HG03442 (cell line): ENCODE results near the gene FCER2.

ENCODE experiments used
- ATAC-seq: cut with Tn5 transposase; IDR thresholded peaks from one replicate; pipeline ENCODE4 v1.9.1; 2021; ENCODE audit warnings: mild to moderate bottlenecking, moderate library complexity; ENCODE audit not compliant: unreplicated experiment

The FCER2 gene

DNA sequence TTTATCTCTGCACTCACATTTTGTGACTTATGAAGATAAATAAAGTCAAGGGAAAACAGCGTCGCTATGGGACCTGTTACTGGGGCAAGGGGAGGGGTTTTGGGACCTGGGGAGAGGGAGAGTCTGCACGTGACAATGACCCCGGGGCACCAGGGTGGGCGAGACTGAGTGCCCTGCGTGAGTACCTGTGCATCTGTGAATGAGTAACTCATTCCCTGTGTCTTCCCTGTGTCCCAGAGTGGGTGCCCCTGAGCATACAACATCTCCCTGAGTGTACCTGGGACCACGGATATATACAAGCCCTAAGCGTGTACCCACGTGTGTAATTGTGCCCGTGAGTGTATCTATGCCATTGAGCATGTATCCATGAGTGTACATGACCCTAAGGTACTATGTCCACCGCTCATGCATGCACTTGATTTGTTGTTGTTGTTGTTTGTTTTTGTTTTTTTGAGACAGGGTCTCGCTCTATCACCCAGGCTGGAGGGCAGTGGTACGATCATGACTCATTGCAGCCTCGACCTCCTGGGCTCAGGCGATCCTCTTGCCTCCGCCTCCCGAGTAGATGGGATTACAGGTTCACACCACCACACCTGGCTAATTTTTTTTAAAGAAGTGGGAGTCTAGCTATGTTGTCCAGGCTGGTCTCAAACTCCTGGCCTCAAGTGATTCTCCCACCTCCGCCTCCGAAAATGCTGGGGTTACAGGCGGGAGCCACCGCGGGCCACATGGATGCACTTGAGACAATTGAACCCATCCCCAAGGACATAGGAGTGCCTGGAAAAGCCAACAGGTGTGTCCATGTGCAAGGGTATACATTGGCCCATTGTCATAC is 21.9 kb downstream of the FCER2 start:
- ATAC-seq = no peak

DNA sequence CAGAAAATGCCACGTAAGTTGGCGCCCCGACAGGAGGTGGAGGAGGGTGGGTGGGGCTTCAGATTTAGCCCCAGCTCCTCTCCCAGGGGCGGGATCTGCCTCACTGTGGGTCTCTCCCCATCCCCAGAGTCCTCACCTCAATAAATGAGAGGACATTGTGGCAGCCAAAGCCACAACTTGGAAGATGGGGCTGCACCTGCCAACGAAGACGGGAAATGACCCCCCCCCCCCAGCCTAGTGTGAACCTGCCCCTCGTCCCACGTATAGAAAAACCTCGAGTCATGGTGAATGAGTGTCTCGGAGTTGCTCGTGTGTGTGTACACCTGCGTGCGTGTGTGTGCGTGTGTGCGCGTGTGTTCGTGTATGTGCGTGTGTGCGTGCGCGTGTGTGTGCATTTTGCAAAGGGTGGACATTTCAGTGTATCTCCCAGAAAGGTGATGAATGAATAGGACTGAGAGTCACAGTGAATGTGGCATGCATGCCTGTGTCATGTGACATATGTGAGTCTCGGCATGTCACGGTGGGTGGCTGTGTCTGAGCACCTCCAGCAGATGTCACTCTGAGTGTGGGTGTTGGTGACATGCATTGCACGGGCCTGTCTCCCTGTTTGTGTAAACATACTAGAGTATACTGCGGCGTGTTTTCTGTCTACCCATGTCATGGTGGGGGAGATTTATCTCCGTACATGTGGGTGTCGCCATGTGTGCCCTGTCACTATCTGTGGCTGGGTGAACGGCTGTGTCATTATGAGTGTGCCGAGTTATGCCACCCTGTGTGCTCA is 22.8 kb downstream of the FCER2 start:
- ATAC-seq = no peak

- ATAC-seq = no peak
Measured at GRCh38 chr19:7677669-7678311, 24.1 kb downstream of the FCER2 start.

- ATAC-seq = no peak
Measured at GRCh38 chr19:7676854-7677253, 25.1 kb downstream of the FCER2 start, which contains the start of gene MCEMP1. Gene MCEMP1 (plus strand): TSS chr19:7677090. CDS start chr19:7677121, 31 bp downstream.

DNA sequence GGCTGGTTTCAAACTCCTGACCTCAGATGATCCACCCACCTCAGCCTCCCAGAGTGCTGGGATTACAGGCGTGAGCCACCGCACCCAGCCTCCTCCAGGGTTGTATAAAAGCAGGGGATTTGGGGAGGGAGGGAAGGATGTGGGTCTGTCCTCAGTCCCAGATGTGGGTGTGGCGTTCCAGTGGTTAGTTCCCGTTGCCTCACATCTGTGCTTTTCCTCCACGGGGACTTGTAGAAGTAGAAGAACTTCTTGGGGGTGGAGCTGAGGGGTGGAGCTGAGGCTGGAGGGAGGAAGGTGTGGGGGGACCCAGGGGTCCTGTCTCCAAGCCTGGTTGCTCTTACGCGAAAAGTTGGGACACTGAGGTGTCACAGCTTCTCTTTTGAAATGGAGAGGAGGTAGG is 25.6 kb downstream of the FCER2 start:
- no peak for ATAC-seq

GRCh38 chr19:7674010-7675005 is 27.6 kb downstream of the FCER2 start:
- ATAC-seq = no peak

GRCh38 chr19:7672522-7672921 is 29.4 kb downstream of the FCER2 start:
- no peak for ATAC-seq

GRCh38 chr19:7670790-7671189 is 31.1 kb downstream of the FCER2 start:
- ATAC-seq = no peak

DNA sequence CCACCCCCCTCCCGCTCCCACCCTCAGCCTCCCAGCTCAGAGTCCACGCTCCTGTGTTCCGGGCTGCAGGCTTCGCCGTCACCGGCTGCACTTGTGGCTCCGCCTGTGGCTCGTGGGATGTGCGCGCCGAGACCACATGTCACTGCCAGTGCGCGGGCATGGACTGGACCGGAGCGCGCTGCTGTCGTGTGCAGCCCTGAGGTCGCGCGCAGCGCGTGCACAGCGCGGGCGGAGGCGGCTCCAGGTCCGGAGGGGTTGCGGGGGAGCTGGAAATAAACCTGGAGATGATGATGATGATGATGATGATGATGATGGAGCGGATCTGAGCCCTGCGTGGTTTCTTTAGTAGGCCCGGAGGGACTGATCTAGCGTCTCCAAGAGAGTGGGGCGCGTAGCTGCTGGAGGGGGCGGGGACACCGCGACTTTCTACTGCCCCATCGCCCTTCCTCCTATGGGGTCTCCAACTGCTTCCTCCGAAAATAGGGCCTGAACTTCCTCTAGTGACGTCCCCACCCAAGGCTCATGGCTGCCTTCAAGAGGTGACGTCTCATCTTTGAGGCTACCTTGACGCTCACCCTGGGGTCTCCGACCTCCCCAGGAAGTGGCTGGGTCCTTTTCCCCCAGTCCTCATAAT is 31.7 kb downstream of the FCER2 start:
- no peak for ATAC-seq

GRCh38 chr19:7669641-7670040 is 32.3 kb downstream of the FCER2 start:
- ATAC-seq = no peak

GRCh38 chr19:7668842-7669241 is 33.1 kb downstream of the FCER2 start, which contains the start of gene RETN:
Gene RETN (plus strand): TSS chr19:7669049. CDS start chr19:7669327, 278 bp downstream.
- no peak for ATAC-seq

DNA sequence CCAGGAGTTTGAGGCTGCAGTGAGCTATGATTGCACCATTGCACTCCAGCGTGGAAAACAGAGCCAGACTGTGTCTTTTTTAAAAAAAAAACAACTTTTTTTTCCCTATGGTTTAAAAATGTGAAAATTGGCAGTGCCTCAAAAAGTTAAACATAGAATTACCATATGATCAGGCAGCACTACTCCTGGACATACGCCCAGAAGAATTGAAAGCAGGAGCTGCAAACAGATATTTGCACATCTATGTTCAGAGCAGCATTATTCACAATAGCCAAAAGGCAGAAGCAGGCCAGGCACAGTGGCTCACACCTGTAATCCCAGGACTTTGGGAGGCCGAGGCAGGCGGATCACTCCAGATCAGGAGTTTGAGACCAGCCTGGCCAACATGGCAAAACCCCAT is 36.9 kb downstream of the FCER2 start:
- ATAC-seq = no peak

GRCh38 chr19:7663706-7664105 is 38.2 kb downstream of the FCER2 start:
- no peak for ATAC-seq

DNA sequence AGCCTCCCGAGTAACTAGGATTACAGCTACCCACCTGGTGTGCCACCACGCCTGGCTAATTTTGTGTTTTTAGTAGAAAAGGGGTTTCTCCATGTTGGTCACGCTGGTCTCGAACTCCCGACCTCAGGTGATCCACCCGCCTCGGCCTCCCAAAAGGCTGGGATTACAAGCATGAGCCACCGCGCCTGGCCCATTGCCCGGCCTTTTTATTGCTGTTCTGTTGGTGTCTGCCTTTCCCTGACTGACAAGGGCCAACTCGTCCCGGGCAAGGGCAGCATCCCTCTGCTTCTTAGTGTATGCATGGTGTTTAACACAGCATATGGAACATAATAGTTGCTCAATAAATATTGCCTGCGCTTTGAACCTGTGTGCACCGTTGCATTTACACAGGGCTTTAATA is 39.3 kb downstream of the FCER2 start:
- ATAC-seq = no peak

- no peak for ATAC-seq
Measured at GRCh38 chr19:7661744-7662538, 40.0 kb downstream of the FCER2 start.

DNA sequence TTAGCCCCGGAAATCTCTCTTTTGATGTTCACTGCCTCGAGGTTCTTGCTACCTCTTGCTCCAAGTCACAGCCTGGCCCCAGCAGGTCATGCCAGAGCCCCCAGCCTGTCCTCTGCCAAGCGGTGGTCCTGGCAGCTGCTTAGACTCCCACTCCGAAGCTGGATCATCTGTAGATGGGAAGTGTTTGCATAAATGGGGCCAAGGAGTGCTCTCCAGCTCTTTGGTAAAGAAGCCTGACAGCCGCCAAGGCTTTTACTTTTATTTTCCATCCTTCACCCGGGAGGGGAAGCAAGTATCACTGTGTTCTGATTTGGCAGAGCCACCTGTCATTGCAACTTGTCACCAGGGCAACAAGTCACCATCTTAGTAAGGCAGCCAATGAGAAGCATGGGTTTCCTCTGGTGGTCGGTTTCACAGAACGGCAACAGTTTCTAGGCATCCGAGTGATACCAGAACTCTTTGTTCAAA is 43.7 kb downstream of the FCER2 start:
- ATAC-seq = peak; percentile 53

- ATAC-seq = no peak
Measured at GRCh38 chr19:7657131-7657751, 44.7 kb downstream of the FCER2 start.

DNA sequence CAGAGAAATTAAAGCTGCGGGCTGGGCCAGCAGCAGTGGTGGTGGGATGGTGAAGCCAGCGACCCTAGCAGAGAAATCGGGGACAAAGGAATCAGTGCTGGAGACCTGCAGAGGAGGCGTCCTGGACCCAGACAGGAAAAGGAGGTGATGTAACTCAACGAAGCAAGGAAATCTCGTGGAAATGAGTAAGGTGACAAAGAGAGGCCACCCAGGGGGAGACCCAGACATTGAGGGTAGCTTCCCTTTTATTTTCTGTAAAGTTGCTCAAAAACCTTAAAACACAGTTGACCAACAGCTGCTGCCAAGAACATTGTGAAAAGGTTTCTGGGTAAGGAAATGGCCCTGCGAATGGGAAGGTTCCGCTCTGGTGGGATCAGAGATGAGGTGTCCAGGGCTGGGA is 46.4 kb downstream of the FCER2 start:
- no peak for ATAC-seq
